ENCODE results near the gene FHOD3. TPM values are rescaled to one million over a fixed set of nuclear protein-coding genes. Genes with fewer than 3 reads are reported as not detected.

FHOD3 gene
- total and polyA plus RNA-seq, 2 experiments from 2014 or later: 2.7 to 8.7 TPM

DNA sequence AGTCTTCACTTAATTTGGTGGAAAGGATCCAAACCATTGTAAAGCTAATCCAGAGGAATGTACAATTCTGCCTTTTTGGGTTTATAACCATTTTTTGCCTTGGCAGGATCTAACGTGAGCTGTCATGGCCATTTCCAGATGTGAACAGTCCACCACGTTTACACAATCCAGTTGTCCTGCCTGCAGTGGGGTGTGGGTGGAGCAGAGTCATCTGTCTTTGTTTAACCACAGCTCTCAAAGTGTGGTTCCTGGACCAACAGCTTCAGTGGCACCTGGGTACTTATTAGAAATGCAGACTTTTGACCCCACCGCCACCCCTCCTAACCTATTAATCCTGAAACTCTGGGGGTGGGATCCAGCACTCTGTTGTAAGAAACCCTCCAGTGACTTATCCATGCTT is 35.9 kb downstream of the FHOD3 start:
- H3K27ac ChIP-seq (ENCODE audit: low read depth): no peak overlapping the region
- Mint-ChIP-seq H3K36me3 (ENCODE audit: low read depth) (no peaks in the 10 kb centered on the region; the same call in 2 of the 3 replicates), H3K4me1 (peaks cover 44% of the 10 kb centered on the region), H3K4me3 (no peak overlapping the region), H3K27me3 (ENCODE audit: insufficient read depth, low read depth, poor library complexity) (peaks cover 7% of the 10 kb centered on the region), H3K27ac (no peak overlapping the region), H3K9me3 (no peaks in the 10 kb centered on the region)
- no peak overlapping the region for H2AFZ ChIP-seq
- peaks cover 24% of the 10 kb centered on the region for H3K4me1 ChIP-seq (ENCODE audit: insufficient read depth)
- no peak overlapping the region for H3K4me2 ChIP-seq
- DNase-seq (ENCODE audit: low spot score) (no peak), ATAC-seq (no peak)
- no peaks in the 10 kb centered on the region for H3K27me3 ChIP-seq (ENCODE audit: insufficient read depth)
- TF ChIP-seq, protein P1, sequence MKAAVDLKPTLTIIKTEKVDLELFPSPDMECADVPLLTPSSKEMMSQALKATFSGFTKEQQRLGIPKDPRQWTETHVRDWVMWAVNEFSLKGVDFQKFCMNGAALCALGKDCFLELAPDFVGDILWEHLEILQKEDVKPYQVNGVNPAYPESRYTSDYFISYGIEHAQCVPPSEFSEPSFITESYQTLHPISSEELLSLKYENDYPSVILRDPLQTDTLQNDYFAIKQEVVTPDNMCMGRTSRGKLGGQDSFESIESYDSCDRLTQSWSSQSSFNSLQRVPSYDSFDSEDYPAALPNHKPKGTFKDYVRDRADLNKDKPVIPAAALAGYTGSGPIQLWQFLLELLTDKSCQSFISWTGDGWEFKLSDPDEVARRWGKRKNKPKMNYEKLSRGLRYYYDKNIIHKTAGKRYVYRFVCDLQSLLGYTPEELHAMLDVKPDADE (IDR thresholded peaks at IDR 0.05): no peak
- TF ChIP-seq STAT1 (IDR thresholded peaks at IDR 0.05; ENCODE audit: unreplicated experiment) (no peak), EZH2phosphoT487 (IDR thresholded peaks at IDR 0.05; ENCODE audit: unreplicated experiment) (no peak), EZH2 (IDR thresholded peaks at IDR 0.05; ENCODE audit: low read depth, unreplicated experiment) (no peak), JUNB (IDR thresholded peaks at IDR 0.05; ENCODE audit: unreplicated experiment) (no peak), CREB1 (CRISPR knock-in tag; IDR thresholded peaks at IDR 0.05; ENCODE audit: low read depth) (no peak), ZNF331 (CRISPR knock-in tag; IDR thresholded peaks at IDR 0.05; ENCODE audit: low read depth) (no peak), ZNF114 (CRISPR knock-in tag; IDR thresholded peaks at IDR 0.05) (no peak)
- TF ChIP-seq, protein P2, sequence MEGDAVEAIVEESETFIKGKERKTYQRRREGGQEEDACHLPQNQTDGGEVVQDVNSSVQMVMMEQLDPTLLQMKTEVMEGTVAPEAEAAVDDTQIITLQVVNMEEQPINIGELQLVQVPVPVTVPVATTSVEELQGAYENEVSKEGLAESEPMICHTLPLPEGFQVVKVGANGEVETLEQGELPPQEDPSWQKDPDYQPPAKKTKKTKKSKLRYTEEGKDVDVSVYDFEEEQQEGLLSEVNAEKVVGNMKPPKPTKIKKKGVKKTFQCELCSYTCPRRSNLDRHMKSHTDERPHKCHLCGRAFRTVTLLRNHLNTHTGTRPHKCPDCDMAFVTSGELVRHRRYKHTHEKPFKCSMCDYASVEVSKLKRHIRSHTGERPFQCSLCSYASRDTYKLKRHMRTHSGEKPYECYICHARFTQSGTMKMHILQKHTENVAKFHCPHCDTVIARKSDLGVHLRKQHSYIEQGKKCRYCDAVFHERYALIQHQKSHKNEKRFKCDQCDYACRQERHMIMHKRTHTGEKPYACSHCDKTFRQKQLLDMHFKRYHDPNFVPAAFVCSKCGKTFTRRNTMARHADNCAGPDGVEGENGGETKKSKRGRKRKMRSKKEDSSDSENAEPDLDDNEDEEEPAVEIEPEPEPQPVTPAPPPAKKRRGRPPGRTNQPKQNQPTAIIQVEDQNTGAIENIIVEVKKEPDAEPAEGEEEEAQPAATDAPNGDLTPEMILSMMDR (conservative IDR thresholded peaks at IDR 0.05; ENCODE audit: low read depth in 2 of 2): no peak
- TF ChIP-seq, protein P3, sequence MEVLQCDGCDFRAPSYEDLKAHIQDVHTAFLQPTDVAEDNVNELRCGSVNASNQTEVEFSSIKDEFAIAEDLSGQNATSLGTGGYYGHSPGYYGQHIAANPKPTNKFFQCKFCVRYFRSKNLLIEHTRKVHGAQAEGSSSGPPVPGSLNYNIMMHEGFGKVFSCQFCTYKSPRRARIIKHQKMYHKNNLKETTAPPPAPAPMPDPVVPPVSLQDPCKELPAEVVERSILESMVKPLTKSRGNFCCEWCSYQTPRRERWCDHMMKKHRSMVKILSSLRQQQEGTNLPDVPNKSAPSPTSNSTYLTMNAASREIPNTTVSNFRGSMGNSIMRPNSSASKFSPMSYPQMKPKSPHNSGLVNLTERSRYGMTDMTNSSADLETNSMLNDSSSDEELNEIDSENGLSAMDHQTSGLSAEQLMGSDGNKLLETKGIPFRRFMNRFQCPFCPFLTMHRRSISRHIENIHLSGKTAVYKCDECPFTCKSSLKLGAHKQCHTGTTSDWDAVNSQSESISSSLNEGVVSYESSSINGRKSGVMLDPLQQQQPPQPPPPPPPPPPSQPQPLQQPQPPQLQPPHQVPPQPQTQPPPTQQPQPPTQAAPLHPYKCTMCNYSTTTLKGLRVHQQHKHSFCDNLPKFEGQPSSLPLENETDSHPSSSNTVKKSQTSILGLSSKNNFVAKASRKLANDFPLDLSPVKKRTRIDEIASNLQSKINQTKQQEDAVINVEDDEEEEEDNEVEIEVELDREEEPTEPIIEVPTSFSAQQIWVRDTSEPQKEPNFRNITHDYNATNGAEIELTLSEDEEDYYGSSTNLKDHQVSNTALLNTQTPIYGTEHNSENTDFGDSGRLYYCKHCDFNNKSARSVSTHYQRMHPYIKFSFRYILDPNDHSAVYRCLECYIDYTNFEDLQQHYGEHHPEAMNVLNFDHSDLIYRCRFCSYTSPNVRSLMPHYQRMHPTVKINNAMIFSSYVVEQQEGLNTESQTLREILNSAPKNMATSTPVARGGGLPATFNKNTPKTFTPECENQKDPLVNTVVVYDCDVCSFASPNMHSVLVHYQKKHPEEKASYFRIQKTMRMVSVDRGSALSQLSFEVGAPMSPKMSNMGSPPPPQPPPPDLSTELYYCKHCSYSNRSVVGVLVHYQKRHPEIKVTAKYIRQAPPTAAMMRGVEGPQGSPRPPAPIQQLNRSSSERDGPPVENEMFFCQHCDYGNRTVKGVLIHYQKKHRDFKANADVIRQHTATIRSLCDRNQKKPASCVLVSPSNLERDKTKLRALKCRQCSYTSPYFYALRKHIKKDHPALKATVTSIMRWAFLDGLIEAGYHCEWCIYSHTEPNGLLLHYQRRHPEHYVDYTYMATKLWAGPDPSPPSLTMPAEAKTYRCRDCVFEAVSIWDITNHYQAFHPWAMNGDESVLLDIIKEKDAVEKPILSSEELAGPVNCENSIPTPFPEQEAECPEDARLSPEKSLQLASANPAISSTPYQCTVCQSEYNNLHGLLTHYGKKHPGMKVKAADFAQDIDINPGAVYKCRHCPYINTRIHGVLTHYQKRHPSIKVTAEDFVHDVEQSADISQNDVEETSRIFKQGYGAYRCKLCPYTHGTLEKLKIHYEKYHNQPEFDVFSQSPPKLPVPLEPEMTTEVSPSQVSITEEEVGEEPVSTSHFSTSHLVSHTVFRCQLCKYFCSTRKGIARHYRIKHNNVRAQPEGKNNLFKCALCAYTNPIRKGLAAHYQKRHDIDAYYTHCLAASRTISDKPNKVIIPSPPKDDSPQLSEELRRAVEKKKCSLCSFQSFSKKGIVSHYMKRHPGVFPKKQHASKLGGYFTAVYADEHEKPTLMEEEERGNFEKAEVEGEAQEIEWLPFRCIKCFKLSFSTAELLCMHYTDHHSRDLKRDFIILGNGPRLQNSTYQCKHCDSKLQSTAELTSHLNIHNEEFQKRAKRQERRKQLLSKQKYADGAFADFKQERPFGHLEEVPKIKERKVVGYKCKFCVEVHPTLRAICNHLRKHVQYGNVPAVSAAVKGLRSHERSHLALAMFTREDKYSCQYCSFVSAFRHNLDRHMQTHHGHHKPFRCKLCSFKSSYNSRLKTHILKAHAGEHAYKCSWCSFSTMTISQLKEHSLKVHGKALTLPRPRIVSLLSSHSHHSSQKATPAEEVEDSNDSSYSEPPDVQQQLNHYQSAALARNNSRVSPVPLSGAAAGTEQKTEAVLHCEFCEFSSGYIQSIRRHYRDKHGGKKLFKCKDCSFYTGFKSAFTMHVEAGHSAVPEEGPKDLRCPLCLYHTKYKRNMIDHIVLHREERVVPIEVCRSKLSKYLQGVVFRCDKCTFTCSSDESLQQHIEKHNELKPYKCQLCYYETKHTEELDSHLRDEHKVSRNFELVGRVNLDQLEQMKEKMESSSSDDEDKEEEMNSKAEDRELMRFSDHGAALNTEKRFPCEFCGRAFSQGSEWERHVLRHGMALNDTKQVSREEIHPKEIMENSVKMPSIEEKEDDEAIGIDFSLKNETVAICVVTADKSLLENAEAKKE (CRISPR knock-in tag; IDR thresholded peaks at IDR 0.05): no peak
- TF ChIP-seq, protein P4, sequence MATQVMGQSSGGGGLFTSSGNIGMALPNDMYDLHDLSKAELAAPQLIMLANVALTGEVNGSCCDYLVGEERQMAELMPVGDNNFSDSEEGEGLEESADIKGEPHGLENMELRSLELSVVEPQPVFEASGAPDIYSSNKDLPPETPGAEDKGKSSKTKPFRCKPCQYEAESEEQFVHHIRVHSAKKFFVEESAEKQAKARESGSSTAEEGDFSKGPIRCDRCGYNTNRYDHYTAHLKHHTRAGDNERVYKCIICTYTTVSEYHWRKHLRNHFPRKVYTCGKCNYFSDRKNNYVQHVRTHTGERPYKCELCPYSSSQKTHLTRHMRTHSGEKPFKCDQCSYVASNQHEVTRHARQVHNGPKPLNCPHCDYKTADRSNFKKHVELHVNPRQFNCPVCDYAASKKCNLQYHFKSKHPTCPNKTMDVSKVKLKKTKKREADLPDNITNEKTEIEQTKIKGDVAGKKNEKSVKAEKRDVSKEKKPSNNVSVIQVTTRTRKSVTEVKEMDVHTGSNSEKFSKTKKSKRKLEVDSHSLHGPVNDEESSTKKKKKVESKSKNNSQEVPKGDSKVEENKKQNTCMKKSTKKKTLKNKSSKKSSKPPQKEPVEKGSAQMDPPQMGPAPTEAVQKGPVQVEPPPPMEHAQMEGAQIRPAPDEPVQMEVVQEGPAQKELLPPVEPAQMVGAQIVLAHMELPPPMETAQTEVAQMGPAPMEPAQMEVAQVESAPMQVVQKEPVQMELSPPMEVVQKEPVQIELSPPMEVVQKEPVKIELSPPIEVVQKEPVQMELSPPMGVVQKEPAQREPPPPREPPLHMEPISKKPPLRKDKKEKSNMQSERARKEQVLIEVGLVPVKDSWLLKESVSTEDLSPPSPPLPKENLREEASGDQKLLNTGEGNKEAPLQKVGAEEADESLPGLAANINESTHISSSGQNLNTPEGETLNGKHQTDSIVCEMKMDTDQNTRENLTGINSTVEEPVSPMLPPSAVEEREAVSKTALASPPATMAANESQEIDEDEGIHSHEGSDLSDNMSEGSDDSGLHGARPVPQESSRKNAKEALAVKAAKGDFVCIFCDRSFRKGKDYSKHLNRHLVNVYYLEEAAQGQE (IDR thresholded peaks at IDR 0.05; ENCODE audit: unreplicated experiment): no peak
- H3K79me2 ChIP-seq (replicated peaks; ENCODE audit: insufficient read depth): no peaks in the 10 kb centered on the region
- no peaks in the 10 kb centered on the region for H3K36me3 ChIP-seq (ENCODE audit: insufficient read depth)
- H4K20me1 ChIP-seq (replicated peaks; ENCODE audit: insufficient read depth): no peaks in the 10 kb centered on the region
- H3K4me3 ChIP-seq: no peak overlapping the region
- H3F3A ChIP-seq (replicated peaks; ENCODE audit: low read depth): no peaks in the 10 kb centered on the region
- H3K9me2 ChIP-seq (ENCODE audit: insufficient read depth): peaks cover 14% of the 10 kb centered on the region; the same call in 1 of the 2 replicates
